ENCODE measurements around the gene KLHL29. TPM values are rescaled to one million over a fixed set of nuclear protein-coding genes. Genes with fewer than 3 reads are reported as not detected.

The KLHL29 gene
- total RNA-seq, 1 donor from 2014 or later: 5.5 TPM

- H3K4me1 Mint-ChIP-seq (ENCODE audit: low read depth, unreplicated experiment): no peaks in the 10 kb centered on the region
- Histone ChIP-seq H3K4me2 (ENCODE audit: low read length) (no peak overlapping the region), H3K36me3 (ENCODE audit: insufficient read depth, low read length) (no peaks in the 10 kb centered on the region), H3K4me1 (ENCODE audit: insufficient read depth, low read length) (no peaks in the 10 kb centered on the region), H3K9me3 (ENCODE audit: insufficient read depth, low read depth, low read length) (no peaks in the 10 kb centered on the region), H3K4me3 (ENCODE audit: insufficient read depth, low read depth, low read length) (no peak overlapping the region), H3K9ac (ENCODE audit: low read length) (no peak overlapping the region), H3K27ac (ENCODE audit: low read depth, low read length) (no peak overlapping the region), H2AFZ (ENCODE audit: low read depth, low read length) (no peak overlapping the region), H3K27me3 (ENCODE audit: insufficient read depth, low read length) (peaks cover 9% of the 10 kb centered on the region), H3K79me2 (ENCODE audit: insufficient read depth, low read length) (no peaks in the 10 kb centered on the region), H4K20me1 (ENCODE audit: insufficient read depth, low read length) (peaks cover 5% of the 10 kb centered on the region)
- H3K4me3 Mint-ChIP-seq (ENCODE audit: unreplicated experiment): no peak overlapping the region
- H3K9me3 Mint-ChIP-seq (ENCODE audit: unreplicated experiment): peaks cover 5% of the 10 kb centered on the region
- no peaks in the 10 kb centered on the region for H3K36me3 Mint-ChIP-seq (ENCODE audit: low read depth, unreplicated experiment)
- TF ChIP-seq CTCF (IDR thresholded peaks at IDR 0.05; ENCODE audit: insufficient read depth, low read depth, low read length) (no peak), EZH2 (IDR thresholded peaks at IDR 0.05; ENCODE audit: insufficient read depth, low read length) (no peak)
- H3K27me3 Mint-ChIP-seq (ENCODE audit: low read depth, unreplicated experiment): peaks cover 71% of the 10 kb centered on the region
- FAIRE-seq (no peak), DNase-seq (ENCODE audit: low read depth) (no peak)
- H3K27ac Mint-ChIP-seq (ENCODE audit: unreplicated experiment): no peak overlapping the region
These were observed 81.0 kb downstream of the KLHL29 start for GRCh38 chr2:23465936-23466335.

- no peak overlapping the region for H2AFZ ChIP-seq (ENCODE audit: low read depth, low read length)
- FAIRE-seq (no peak), DNase-seq (ENCODE audit: low read depth) (no peak)
- H3K4me2 ChIP-seq (ENCODE audit: low read length): no peak overlapping the region
- peaks cover 78% of the 10 kb centered on the region for H3K27me3 Mint-ChIP-seq (ENCODE audit: low read depth, unreplicated experiment)
- H3K27me3 ChIP-seq (ENCODE audit: insufficient read depth, low read length): no peaks in the 10 kb centered on the region
- no peaks in the 10 kb centered on the region for H3K36me3 Mint-ChIP-seq (ENCODE audit: low read depth, unreplicated experiment)
- H3K9me3 Mint-ChIP-seq (ENCODE audit: unreplicated experiment): peaks cover 7% of the 10 kb centered on the region
- H3K4me1 Mint-ChIP-seq (ENCODE audit: low read depth, unreplicated experiment): no peaks in the 10 kb centered on the region
- H3K4me3 Mint-ChIP-seq (ENCODE audit: unreplicated experiment): no peak overlapping the region
- H4K20me1 ChIP-seq (ENCODE audit: insufficient read depth, low read length): peaks cover 5% of the 10 kb centered on the region
- TF ChIP-seq EZH2 (IDR thresholded peaks at IDR 0.05; ENCODE audit: insufficient read depth, low read length) (no peak), CTCF (IDR thresholded peaks at IDR 0.05; ENCODE audit: insufficient read depth, low read depth, low read length) (no peak)
- H3K4me3 ChIP-seq (ENCODE audit: insufficient read depth, low read depth, low read length): no peak overlapping the region
- H3K9ac ChIP-seq (ENCODE audit: low read length): no peak overlapping the region
- H3K36me3 ChIP-seq (ENCODE audit: insufficient read depth, low read length): no peaks in the 10 kb centered on the region
- H3K79me2 ChIP-seq (ENCODE audit: insufficient read depth, low read length): no peaks in the 10 kb centered on the region
- no peaks in the 10 kb centered on the region for H3K4me1 ChIP-seq (ENCODE audit: insufficient read depth, low read length)
- H3K27ac Mint-ChIP-seq (ENCODE audit: unreplicated experiment): no peak overlapping the region
- H3K27ac ChIP-seq (ENCODE audit: low read depth, low read length): no peak overlapping the region
- no peaks in the 10 kb centered on the region for H3K9me3 ChIP-seq (ENCODE audit: insufficient read depth, low read depth, low read length)
These were observed 82.6 kb downstream of the KLHL29 start for GRCh38 chr2:23467618-23468017.

GRCh38 chr2:23468474-23469141 lies 83.6 kb downstream of the KLHL29 start:
- Mint-ChIP-seq H3K27ac (ENCODE audit: unreplicated experiment) (no peak overlapping the region), H3K36me3 (ENCODE audit: low read depth, unreplicated experiment) (peaks cover 2% of the 10 kb centered on the region), H3K9me3 (ENCODE audit: unreplicated experiment) (peaks cover 10% of the 10 kb centered on the region), H3K4me1 (ENCODE audit: low read depth, unreplicated experiment) (no peaks in the 10 kb centered on the region), H3K4me3 (ENCODE audit: unreplicated experiment) (no peak overlapping the region), H3K27me3 (ENCODE audit: low read depth, unreplicated experiment) (peaks cover 86% of the 10 kb centered on the region)
- Histone ChIP-seq H3K9me3 (ENCODE audit: insufficient read depth, low read depth, low read length) (no peaks in the 10 kb centered on the region), H3K79me2 (ENCODE audit: insufficient read depth, low read length) (no peaks in the 10 kb centered on the region), H3K4me1 (ENCODE audit: insufficient read depth, low read length) (no peaks in the 10 kb centered on the region), H3K27ac (ENCODE audit: low read depth, low read length) (no peak overlapping the region), H2AFZ (ENCODE audit: low read depth, low read length) (no peak overlapping the region), H3K4me3 (ENCODE audit: insufficient read depth, low read depth, low read length) (no peak overlapping the region), H3K4me2 (ENCODE audit: low read length) (no peak overlapping the region), H3K27me3 (ENCODE audit: insufficient read depth, low read length) (no peaks in the 10 kb centered on the region), H3K9ac (ENCODE audit: low read length) (no peak overlapping the region), H4K20me1 (ENCODE audit: insufficient read depth, low read length) (peaks cover 5% of the 10 kb centered on the region), H3K36me3 (ENCODE audit: insufficient read depth, low read length) (no peaks in the 10 kb centered on the region)
- FAIRE-seq: no peak
- no peak for DNase-seq (ENCODE audit: low read depth)
- TF ChIP-seq CTCF (IDR thresholded peaks at IDR 0.05; ENCODE audit: insufficient read depth, low read depth, low read length): no peak
- no peak for TF ChIP-seq EZH2 (IDR thresholded peaks at IDR 0.05; ENCODE audit: insufficient read depth, low read length)
